A549 (cell line): Measurements from ENCODE around the gene LARGE1. TPM values are rescaled to one million over a fixed set of nuclear protein-coding genes. Genes with fewer than 3 reads are reported as not detected.

Experiments used
- ATAC-seq, 2 experiments: fragments of 200-7000 bp in 1 of 2; fragments of >200 bp in 1 of 2; cut with Nextera tagmentation in 1 of 2; cut with Tn5 transposase in 1 of 2; 3 replicates each; pipeline versions ENCODE4 v1.8.0 to v1.9.1; 2018 to 2020; ENCODE audit warnings: mild to moderate bottlenecking in 1 of 2, moderate library complexity in 1 of 2
- CTCF ChIA-PET: fragments of 300-600 bp; sonication (Branson Sonifier 250); formaldehyde crosslinking; extraction: SDS; loops from one replicate; lab custom pipeline; 2021; ENCODE audit warnings: antibody characterized with exemption, inconsistent platforms; lab: Yijun Ruan, JAX
- POLR2A ChIA-PET: fragments of 350-600 bp; formaldehyde crosslinking; extraction: SDS; loops from one replicate; lab custom pipeline; 2021; ENCODE audit warnings: antibody characterized with exemption, inconsistent platforms; lab: Yijun Ruan, JAX
- DNase-seq, 2 experiments: peaks; one replicate each; pipeline versions ENCODE4 v3.0.0 to v3.0.0-alpha.2; 2011 to 2016; ENCODE audit warnings: low read depth in 1 of 2, low spot score in 1 of 2
- FAIRE-seq: peaks from 2 replicates; lab custom pipeline; 2011; peaks lifted over from hg19 to GRCh38; lab: Jason Lieb, UNC
- H3K27ac ChIP-seq, 2 experiments: fragments of >200 bp; sonication (Bioruptor Twin); formaldehyde crosslinking; 3 replicates each; pipeline ENCODE4 v1.5.1; 2016 to 2017
- H3K4me1 ChIP-seq: fragments of >200 bp; sonication (Bioruptor Twin); formaldehyde crosslinking; 3 replicates; pipeline ENCODE4 v1.6.1; 2016
- H3K4me2 ChIP-seq: fragments of >200 bp; sonication (Bioruptor Twin); formaldehyde crosslinking; 3 replicates; pipeline ENCODE4 v1.6.1; 2016
- H3K4me3 ChIP-seq: fragments of >200 bp; sonication (Bioruptor Twin); formaldehyde crosslinking; 3 replicates; pipeline ENCODE4 v1.5.1; 2016
- H3K9me3 ChIP-seq: fragments of >200 bp; sonication (Bioruptor Twin); formaldehyde crosslinking; 3 replicates; pipeline ENCODE4 v1.6.1; 2016
- BHLHE40 ChIP-seq: IDR thresholded peaks from 2 replicates; pipeline ENCODE4 v1.6.1; 2012; ENCODE audit warnings: low read depth, low read length, inconsistent platforms
- CHD2 ChIP-seq: fragments of 150-350 bp; IDR thresholded peaks from 2 replicates; pipeline ENCODE4 v1.6.1; 2014; ENCODE audit warnings: low read length; ENCODE audit not compliant: partially characterized antibody
- CHD4 ChIP-seq: fragments of 200-600 bp; sonication (generic); IDR thresholded peaks from 2 replicates; pipeline ENCODE4 v1.6.1; 2016; ENCODE audit warnings: antibody characterized with exemption, mild to moderate bottlenecking, borderline replicate concordance
- EP300 ChIP-seq, 2 experiments: fragments of >200 bp; sonication (Bioruptor Twin); formaldehyde crosslinking; IDR thresholded peaks; 2 replicates in 1 of 2; 3 replicates in 1 of 2; pipeline ENCODE4 v1.6.1; 2016 to 2017
- FOSL2 ChIP-seq, 2 experiments: fragments of 450-650 bp in 1 of 2; fragments of >200 bp in 1 of 2; sonication (Bioruptor Twin) in 1 of 2; formaldehyde crosslinking; IDR thresholded peaks; 2 replicates each; pipeline versions ENCODE4 v1.5.0 to v1.6.1; 2016 to 2020; ENCODE audit warnings: mild to moderate bottlenecking in 1 of 2, moderate library complexity in 1 of 2
- FOXS1 ChIP-seq: fragments of 250-450 bp; sonication (Bioruptor Pico); IDR thresholded peaks from 2 replicates; pipeline ENCODE4 v1.5.0; 2020; ENCODE audit warnings: mild to moderate bottlenecking, moderate library complexity
- GATA3 ChIP-seq: IDR thresholded peaks from 2 replicates; pipeline ENCODE4 v1.6.1; 2012; ENCODE audit warnings: borderline replicate concordance
- NFE2L2 ChIP-seq: fragments of 150-350 bp; conservative IDR thresholded peaks from 2 replicates; pipeline ENCODE4 v1.6.1; 2014; ENCODE audit warnings: low read length
- NPAS2 ChIP-seq: fragments of 250-450 bp; sonication (Bioruptor Pico); IDR thresholded peaks from 2 replicates; pipeline ENCODE4 v1.8.0; 2022; ENCODE audit warnings: mild to moderate bottlenecking, moderate library complexity, borderline replicate concordance
- NR3C1 ChIP-seq: fragments of >200 bp; sonication (Bioruptor Twin); formaldehyde crosslinking; IDR thresholded peaks from 3 replicates; pipeline ENCODE4 v1.6.1; 2017
- RAD21 ChIP-seq, 2 experiments: fragments of >200 bp in 1 of 2; sonication (Bioruptor Twin) in 1 of 2; formaldehyde crosslinking in 1 of 2; IDR thresholded peaks in 1 of 2; conservative IDR thresholded peaks in 1 of 2; 2 replicates in 1 of 2; 3 replicates in 1 of 2; pipeline ENCODE4 v1.6.1; 2012 to 2018; ENCODE audit warnings: inconsistent platforms in 1 of 2
- RARB ChIP-seq: fragments of 250-450 bp; sonication (Bioruptor Pico); IDR thresholded peaks from 2 replicates; pipeline ENCODE4 v1.8.0; 2021; ENCODE audit warnings: mild to moderate bottlenecking, moderate library complexity
- RFX5 ChIP-seq: fragments of 450-650 bp; IDR thresholded peaks from 2 replicates; pipeline ENCODE4 v1.7.1; 2014; ENCODE audit warnings: antibody characterized with exemption, mild to moderate bottlenecking, moderate library complexity
- RNF2 ChIP-seq: fragments of 200-600 bp; sonication (generic); IDR thresholded peaks from 2 replicates; pipeline ENCODE4 v1.6.1; 2016; ENCODE audit warnings: low read depth, mild to moderate bottlenecking, antibody characterized with exemption, moderate library complexity, borderline replicate concordance
- SMC3 ChIP-seq: fragments of >200 bp; sonication (Bioruptor Twin); formaldehyde crosslinking; IDR thresholded peaks from 3 replicates; pipeline ENCODE4 v1.6.1; 2018; ENCODE audit warnings: inconsistent platforms
- TFCP2L1 ChIP-seq: fragments of 250-450 bp; sonication (Bioruptor Pico); IDR thresholded peaks from 2 replicates; pipeline ENCODE4 v1.5.0; 2021; ENCODE audit warnings: mild to moderate bottlenecking
- ZC3H11A ChIP-seq: fragments of 450-650 bp; IDR thresholded peaks from 2 replicates; pipeline ENCODE4 v1.6.1; 2014; ENCODE audit warnings: antibody characterized with exemption, mild to moderate bottlenecking
- ZSCAN20 ChIP-seq: fragments of 250-450 bp; sonication (Bioruptor Pico); IDR thresholded peaks from 2 replicates; pipeline ENCODE4 v1.8.0; 2022; ENCODE audit warnings: mild to moderate bottlenecking, moderate library complexity
- WGBS: methylation state at CpG from one replicate; pipeline ENCODE4 v1.1.6; 2017; ENCODE audit errors: missing lambda C conversion rate; 5-methylcytosine and 5-hydroxymethylcytosine counted together
- polyA plus RNA-seq, 4 experiments: library from polyadenylated mRNA; depleted of rRNA in 3 of 4; stranded (reverse); fragments of >200 nt; fragmentation: RNase III in 1 of 4; extraction: RNeasy Plus Mini Kit Qiagen cat#74134 plus additional on column Dnase treatment in 1 of 4; gene quantifications; 2 replicates in 3 of 4; 3 replicates in 1 of 4; pipeline ENCODE4 v1.2.3, GENCODE V29; 2011 to 2017
- TF ChIP-seq, protein P1 (sequence below): fragments of 250-450 bp; sonication (Bioruptor Pico); IDR thresholded peaks from 2 replicates; pipeline ENCODE4 v1.5.0; 2020; ENCODE audit warnings: low read depth, mild to moderate bottlenecking, moderate library complexity
- TF ChIP-seq, protein P2 (sequence below): fragments of 150-350 bp; IDR thresholded peaks from 2 replicates; pipeline ENCODE4 v1.6.1; 2014; ENCODE audit warnings: low read depth, mild to moderate bottlenecking, low read length
- TF ChIP-seq, protein P3 (sequence below): fragments of >200 bp; sonication (Bioruptor Twin); formaldehyde crosslinking; IDR thresholded peaks from 2 replicates; pipeline ENCODE4 v1.6.1; 2016
- TF ChIP-seq, protein P4 (sequence below): fragments of >200 bp; sonication (Bioruptor Twin); formaldehyde crosslinking; IDR thresholded peaks from 3 replicates; pipeline ENCODE4 v1.6.1; 2016
- TF ChIP-seq, protein P5 (sequence below): fragments of 200-600 bp; sonication (generic); IDR thresholded peaks from 2 replicates; pipeline ENCODE4 v1.6.1; 2016; ENCODE audit warnings: antibody characterized with exemption, mild to moderate bottlenecking, moderate library complexity

Gene LARGE1
- polyA plus RNA-seq, 2 of the 4 experiments (the other 2 are of a cell fraction), result 2.7 to 5.8 TPM

DNA sequence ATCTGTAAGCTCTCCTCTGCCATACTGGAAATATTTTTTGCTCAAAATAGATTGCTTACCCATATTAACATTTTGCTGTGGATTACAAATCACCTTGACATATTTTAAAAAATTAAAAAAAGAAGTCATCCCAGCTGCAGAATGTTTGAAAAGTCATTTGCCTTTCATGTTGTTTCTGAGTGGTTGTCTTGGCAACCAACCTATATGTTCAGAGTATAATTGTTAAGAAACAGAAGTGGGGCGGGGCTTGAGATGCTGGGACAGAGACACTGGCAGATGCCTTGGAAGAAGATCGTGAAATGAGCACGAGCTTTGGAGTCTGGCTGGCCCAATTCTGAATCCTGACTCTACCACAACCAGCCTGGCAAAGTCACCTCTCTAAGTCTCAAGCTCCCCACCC lies 348.2 kb downstream of the LARGE1 start:
- CTCF ChIA-PET, result interaction anchor here (2.3 kb wide), 1 partner anchor 53 kb away, joined by 7 read pairs; no protein-coding TSS in a partner anchor
- ATAC-seq (no peak), DNase-seq (no peak), FAIRE-seq (no peak)
- peaks cover 29% of the 10 kb centered on the region for H3K4me1 ChIP-seq
- no peak for TF ChIP-seq RFX5
- TF ChIP-seq FOSL2 (IDR thresholded peaks at IDR 0.05), result no peak
- no peak for TF ChIP-seq FOSL2 (CRISPR knock-in tag; IDR thresholded peaks at IDR 0.05)
- H3K4me2 ChIP-seq, result no peak overlapping the region
- no peak overlapping the region for H3K4me3 ChIP-seq
- 89% methylated on average over 3 of the region's 3 CpGs for WGBS
- H3K9me3 ChIP-seq, result no peaks in the 10 kb centered on the region
- no peak overlapping the region for H3K27ac ChIP-seq
- POLR2A ChIA-PET, result no interaction called here

DNA sequence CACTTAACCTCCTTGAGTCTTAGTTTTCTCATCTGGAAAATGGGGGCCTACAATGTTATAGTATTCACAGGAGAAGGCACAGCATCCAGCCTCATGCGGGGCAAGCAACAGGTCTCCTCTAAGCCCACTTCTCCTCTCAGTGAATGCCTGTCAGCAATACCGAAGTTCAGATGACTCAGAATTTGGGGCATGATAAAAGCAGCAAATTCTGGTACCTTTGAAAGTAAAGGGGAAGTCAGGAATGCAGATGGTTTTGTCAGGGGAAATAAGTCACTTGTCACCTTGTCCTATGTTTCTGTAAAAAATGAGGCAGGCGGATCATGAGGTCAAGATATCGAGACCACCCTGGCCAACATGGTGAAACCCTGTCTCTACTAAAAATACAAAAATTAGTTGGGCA lies 350.2 kb downstream of the LARGE1 start:
- H3K4me1 ChIP-seq, result peaks cover 20% of the 10 kb centered on the region
- POLR2A ChIA-PET, result no interaction called here
- H3K9me3 ChIP-seq, result no peaks in the 10 kb centered on the region
- DNase-seq (no peak), ATAC-seq (no peak), FAIRE-seq (no peak)
- WGBS, result 86% methylated on average over 3 of the region's 4 CpGs
- TF ChIP-seq RAD21 (conservative IDR thresholded peaks at IDR 0.05 in 1 of 2, IDR thresholded peaks at IDR 0.05 in 1 of 2) (no peak), NR3C1 (no peak), EP300 (IDR thresholded peaks at IDR 0.05) (no peak), FOSL2 (IDR thresholded peaks at IDR 0.05) (no peak), FOSL2 (CRISPR knock-in tag; IDR thresholded peaks at IDR 0.05) (no peak), FOXS1 (CRISPR knock-in tag) (no peak), RNF2 (no peak), CHD4 (no peak), SMC3 (no peak), BHLHE40 (no peak), ZC3H11A (no peak), RARB (CRISPR knock-in tag) (no peak), CHD2 (no peak)
- TF ChIP-seq, protein P1, sequence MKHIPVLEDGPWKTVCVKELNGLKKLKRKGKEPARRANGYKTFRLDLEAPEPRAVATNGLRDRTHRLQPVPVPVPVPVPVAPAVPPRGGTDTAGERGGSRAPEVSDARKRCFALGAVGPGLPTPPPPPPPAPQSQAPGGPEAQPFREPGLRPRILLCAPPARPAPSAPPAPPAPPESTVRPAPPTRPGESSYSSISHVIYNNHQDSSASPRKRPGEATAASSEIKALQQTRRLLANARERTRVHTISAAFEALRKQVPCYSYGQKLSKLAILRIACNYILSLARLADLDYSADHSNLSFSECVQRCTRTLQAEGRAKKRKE, result no peak
- TF ChIP-seq, protein P2, sequence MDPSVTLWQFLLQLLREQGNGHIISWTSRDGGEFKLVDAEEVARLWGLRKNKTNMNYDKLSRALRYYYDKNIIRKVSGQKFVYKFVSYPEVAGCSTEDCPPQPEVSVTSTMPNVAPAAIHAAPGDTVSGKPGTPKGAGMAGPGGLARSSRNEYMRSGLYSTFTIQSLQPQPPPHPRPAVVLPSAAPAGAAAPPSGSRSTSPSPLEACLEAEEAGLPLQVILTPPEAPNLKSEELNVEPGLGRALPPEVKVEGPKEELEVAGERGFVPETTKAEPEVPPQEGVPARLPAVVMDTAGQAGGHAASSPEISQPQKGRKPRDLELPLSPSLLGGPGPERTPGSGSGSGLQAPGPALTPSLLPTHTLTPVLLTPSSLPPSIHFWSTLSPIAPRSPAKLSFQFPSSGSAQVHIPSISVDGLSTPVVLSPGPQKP, result no peak
- TF ChIP-seq, protein P3, sequence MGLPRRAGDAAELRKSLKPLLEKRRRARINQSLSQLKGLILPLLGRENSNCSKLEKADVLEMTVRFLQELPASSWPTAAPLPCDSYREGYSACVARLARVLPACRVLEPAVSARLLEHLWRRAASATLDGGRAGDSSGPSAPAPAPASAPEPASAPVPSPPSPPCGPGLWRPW, result no peak
- CTCF ChIA-PET, result interaction anchor here (1.2 to 1.4 kb wide), 2 partner anchors 50 to 51 kb away, joined by 3 read pairs; no protein-coding TSS in a partner anchor
- no peak overlapping the region for H3K27ac ChIP-seq
- no peak overlapping the region for H3K4me2 ChIP-seq
- H3K4me3 ChIP-seq, result no peak overlapping the region

DNA sequence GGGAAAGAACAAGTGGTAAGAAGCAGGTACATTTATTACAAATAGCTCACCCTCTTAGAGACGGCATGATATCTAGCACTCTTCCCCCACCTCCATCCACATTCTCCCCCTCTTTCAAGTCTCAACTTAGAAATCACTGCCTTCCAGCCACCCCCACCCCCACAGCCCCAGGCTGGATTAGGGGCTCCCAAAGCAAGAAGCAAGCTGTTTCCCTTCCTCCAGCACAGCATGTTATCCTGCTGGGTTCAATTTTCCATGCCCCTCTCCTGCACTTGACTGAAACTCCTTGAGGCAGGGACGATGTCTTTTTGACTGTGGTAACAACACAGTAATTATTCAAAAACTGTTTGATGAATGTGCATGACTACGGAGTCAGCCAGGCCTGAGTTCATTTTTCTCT lies 350.7 kb downstream of the LARGE1 start:
- CTCF ChIA-PET, result interaction anchor here (1.2 to 1.4 kb wide), 2 partner anchors 50 to 51 kb away, joined by 3 read pairs; no protein-coding TSS in a partner anchor
- ATAC-seq (no peak), FAIRE-seq (no peak), DNase-seq (no peak)
- Histone ChIP-seq H3K27ac (no peak overlapping the region), H3K4me1 (peaks cover 14% of the 10 kb centered on the region), H3K4me3 (no peak overlapping the region), H3K9me3 (no peaks in the 10 kb centered on the region), H3K4me2 (no peak overlapping the region)
- WGBS, result 47% methylated on average over 3 of the region's 3 CpGs
- POLR2A ChIA-PET, result no interaction called here
- no peak for TF ChIP-seq ZSCAN20 (CRISPR knock-in tag)
- no peak for TF ChIP-seq NPAS2
- TF ChIP-seq GATA3, result no peak
- TF ChIP-seq NFE2L2, result no peak
- no peak for TF ChIP-seq TFCP2L1 (CRISPR knock-in tag)
- no peak for TF ChIP-seq EP300 (IDR thresholded peaks at IDR 0.05)
- TF ChIP-seq CHD2, result no peak
- TF ChIP-seq, protein P4, sequence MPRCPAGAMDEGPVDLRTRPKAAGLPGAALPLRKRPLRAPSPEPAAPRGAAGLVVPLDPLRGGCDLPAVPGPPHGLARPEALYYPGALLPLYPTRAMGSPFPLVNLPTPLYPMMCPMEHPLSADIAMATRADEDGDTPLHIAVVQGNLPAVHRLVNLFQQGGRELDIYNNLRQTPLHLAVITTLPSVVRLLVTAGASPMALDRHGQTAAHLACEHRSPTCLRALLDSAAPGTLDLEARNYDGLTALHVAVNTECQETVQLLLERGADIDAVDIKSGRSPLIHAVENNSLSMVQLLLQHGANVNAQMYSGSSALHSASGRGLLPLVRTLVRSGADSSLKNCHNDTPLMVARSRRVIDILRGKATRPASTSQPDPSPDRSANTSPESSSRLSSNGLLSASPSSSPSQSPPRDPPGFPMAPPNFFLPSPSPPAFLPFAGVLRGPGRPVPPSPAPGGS, result no peak
- TF ChIP-seq, protein P5, sequence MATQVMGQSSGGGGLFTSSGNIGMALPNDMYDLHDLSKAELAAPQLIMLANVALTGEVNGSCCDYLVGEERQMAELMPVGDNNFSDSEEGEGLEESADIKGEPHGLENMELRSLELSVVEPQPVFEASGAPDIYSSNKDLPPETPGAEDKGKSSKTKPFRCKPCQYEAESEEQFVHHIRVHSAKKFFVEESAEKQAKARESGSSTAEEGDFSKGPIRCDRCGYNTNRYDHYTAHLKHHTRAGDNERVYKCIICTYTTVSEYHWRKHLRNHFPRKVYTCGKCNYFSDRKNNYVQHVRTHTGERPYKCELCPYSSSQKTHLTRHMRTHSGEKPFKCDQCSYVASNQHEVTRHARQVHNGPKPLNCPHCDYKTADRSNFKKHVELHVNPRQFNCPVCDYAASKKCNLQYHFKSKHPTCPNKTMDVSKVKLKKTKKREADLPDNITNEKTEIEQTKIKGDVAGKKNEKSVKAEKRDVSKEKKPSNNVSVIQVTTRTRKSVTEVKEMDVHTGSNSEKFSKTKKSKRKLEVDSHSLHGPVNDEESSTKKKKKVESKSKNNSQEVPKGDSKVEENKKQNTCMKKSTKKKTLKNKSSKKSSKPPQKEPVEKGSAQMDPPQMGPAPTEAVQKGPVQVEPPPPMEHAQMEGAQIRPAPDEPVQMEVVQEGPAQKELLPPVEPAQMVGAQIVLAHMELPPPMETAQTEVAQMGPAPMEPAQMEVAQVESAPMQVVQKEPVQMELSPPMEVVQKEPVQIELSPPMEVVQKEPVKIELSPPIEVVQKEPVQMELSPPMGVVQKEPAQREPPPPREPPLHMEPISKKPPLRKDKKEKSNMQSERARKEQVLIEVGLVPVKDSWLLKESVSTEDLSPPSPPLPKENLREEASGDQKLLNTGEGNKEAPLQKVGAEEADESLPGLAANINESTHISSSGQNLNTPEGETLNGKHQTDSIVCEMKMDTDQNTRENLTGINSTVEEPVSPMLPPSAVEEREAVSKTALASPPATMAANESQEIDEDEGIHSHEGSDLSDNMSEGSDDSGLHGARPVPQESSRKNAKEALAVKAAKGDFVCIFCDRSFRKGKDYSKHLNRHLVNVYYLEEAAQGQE, result no peak
